ENCODE data around the gene CCDC117.
"Not testable (repeated sequence)": the region's sequence is repeated elsewhere in the genome, so short reads cannot be mapped to it uniquely, and the experiment has no call there.

CCDC117 gene

GRCh38 chr22:28743852-28744251 is 28.6 kb upstream of the CCDC117 start:
- Histone ChIP-seq H3K9me3 (ENCODE audit: severe bottlenecking) (no peaks in the 10 kb centered on the region), H3K27ac (no peak overlapping the region), H3K36me3 (peaks cover 34% of the 10 kb centered on the region), H3K4me3 (ENCODE audit: low read depth, low read length) (no peak overlapping the region), H3K27me3 (ENCODE audit: insufficient read depth, low read depth, severe bottlenecking) (no peaks in the 10 kb centered on the region)
- TF ChIP-seq, protein P1, sequence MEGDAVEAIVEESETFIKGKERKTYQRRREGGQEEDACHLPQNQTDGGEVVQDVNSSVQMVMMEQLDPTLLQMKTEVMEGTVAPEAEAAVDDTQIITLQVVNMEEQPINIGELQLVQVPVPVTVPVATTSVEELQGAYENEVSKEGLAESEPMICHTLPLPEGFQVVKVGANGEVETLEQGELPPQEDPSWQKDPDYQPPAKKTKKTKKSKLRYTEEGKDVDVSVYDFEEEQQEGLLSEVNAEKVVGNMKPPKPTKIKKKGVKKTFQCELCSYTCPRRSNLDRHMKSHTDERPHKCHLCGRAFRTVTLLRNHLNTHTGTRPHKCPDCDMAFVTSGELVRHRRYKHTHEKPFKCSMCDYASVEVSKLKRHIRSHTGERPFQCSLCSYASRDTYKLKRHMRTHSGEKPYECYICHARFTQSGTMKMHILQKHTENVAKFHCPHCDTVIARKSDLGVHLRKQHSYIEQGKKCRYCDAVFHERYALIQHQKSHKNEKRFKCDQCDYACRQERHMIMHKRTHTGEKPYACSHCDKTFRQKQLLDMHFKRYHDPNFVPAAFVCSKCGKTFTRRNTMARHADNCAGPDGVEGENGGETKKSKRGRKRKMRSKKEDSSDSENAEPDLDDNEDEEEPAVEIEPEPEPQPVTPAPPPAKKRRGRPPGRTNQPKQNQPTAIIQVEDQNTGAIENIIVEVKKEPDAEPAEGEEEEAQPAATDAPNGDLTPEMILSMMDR (IDR thresholded peaks at IDR 0.05; ENCODE audit: low read depth, low read length): no peak
- DNase-seq: no peak

GRCh38 chr22:28750471-28750881 is 22.0 kb upstream of the CCDC117 start:
- TF ChIP-seq, protein P1 (IDR thresholded peaks at IDR 0.05; ENCODE audit: low read depth, low read length): no peak
- Histone ChIP-seq H3K27ac (no peak overlapping the region), H3K36me3 (peaks cover 19% of the 10 kb centered on the region), H3K4me3 (ENCODE audit: low read depth, low read length) (no peak overlapping the region), H3K27me3 (ENCODE audit: insufficient read depth, low read depth, severe bottlenecking) (no peaks in the 10 kb centered on the region), H3K9me3 (ENCODE audit: severe bottlenecking) (no peaks in the 10 kb centered on the region)
- no peak for DNase-seq

DNA sequence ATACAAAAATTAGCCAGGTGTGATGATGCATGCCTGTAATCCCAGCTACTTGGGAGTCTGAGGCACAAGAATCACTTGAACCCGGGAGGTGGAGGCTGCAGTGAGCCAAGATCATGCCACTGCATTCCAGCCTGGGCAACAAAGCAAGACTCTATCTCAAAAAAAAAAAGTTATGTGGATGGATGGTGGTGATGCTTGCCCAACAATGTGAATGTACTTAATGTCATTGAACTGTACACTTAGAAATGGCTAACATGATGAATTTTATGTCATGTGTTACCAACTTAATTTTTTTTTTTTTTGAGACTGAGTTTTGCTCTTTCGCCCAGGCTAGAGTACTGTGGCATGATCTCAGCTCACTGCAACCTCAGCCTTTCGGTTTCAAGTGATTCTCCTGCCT is 18.0 kb upstream of the CCDC117 start:
- not testable (repeated sequence) for H3K4me3 ChIP-seq (ENCODE audit: low read depth, low read length); H3K36me3 ChIP-seq; DNase-seq; H3K27ac ChIP-seq; H3K27me3 ChIP-seq (ENCODE audit: insufficient read depth, low read depth, severe bottlenecking); H3K9me3 ChIP-seq (ENCODE audit: severe bottlenecking)

- no peak for DNase-seq
- Histone ChIP-seq H3K27me3 (ENCODE audit: insufficient read depth, low read depth, severe bottlenecking) (no peaks in the 10 kb centered on the region), H3K36me3 (no peaks in the 10 kb centered on the region), H3K4me3 (ENCODE audit: low read depth, low read length) (no peak overlapping the region), H3K9me3 (ENCODE audit: severe bottlenecking) (no peaks in the 10 kb centered on the region), H3K27ac (no peak overlapping the region)
- TF ChIP-seq, protein P1 (IDR thresholded peaks at IDR 0.05; ENCODE audit: low read depth, low read length): no peak
These were observed 12.5 kb upstream of the CCDC117 start for GRCh38 chr22:28759861-28760560.

- Histone ChIP-seq H3K9me3 (ENCODE audit: severe bottlenecking) (no peaks in the 10 kb centered on the region), H3K27me3 (ENCODE audit: insufficient read depth, low read depth, severe bottlenecking) (no peaks in the 10 kb centered on the region), H3K27ac (no peak overlapping the region), H3K36me3 (no peaks in the 10 kb centered on the region), H3K4me3 (ENCODE audit: low read depth, low read length) (no peak overlapping the region)
- TF ChIP-seq, protein P1 (IDR thresholded peaks at IDR 0.05; ENCODE audit: low read depth, low read length): no peak
- DNase-seq: no peak
These were observed 11.1 kb upstream of the CCDC117 start for GRCh38 chr22:28761449-28761755.

DNA sequence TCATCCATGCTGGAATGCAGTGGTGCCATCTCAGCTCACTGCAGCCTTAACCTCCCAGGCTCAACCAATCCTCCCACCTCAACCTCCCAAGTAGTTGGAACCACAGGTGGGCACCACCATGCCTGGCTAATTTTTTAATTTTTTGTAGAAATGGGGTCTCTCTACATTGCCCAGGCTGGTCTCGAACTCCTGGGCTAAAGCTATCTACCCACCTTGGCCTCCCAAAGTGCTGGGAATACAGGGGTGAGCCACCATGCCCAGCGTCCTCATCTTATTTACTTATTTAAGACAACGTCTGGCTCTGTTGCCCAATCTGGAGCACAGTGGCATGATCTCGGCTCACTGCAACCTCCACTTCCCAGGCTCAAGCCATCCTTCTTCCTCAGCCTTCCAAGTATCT is 10.5 kb upstream of the CCDC117 start:
- not testable (repeated sequence) for H3K9me3 ChIP-seq (ENCODE audit: severe bottlenecking); DNase-seq; H3K4me3 ChIP-seq (ENCODE audit: low read depth, low read length); H3K27ac ChIP-seq; H3K36me3 ChIP-seq; H3K27me3 ChIP-seq (ENCODE audit: insufficient read depth, low read depth, severe bottlenecking)

GRCh38 chr22:28766628-28767027 is 5.9 kb upstream of the CCDC117 start:
- peaks cover 3% of the 10 kb centered on the region for H3K9me3 ChIP-seq (ENCODE audit: severe bottlenecking)
- no peak overlapping the region for H3K4me3 ChIP-seq (ENCODE audit: low read depth, low read length)
- H3K27ac ChIP-seq: no peak overlapping the region
- H3K27me3 ChIP-seq (ENCODE audit: insufficient read depth, low read depth, severe bottlenecking): no peaks in the 10 kb centered on the region
- TF ChIP-seq, protein P1 (IDR thresholded peaks at IDR 0.05; ENCODE audit: low read depth, low read length): no peak
- DNase-seq: no peak
- H3K36me3 ChIP-seq: no peaks in the 10 kb centered on the region

All from WERI-Rb-1 (cell line).